ENCODE measurements around the gene SCN4A. TPM values are rescaled to one million over a fixed set of nuclear protein-coding genes. Genes with fewer than 3 reads are reported as not detected.

The SCN4A gene
- total and polyA plus RNA-seq, 2 of the 13 experiments (the other 11 are each of a cell fraction or from before 2014, with no cell fraction given) = 0.02 to 0.03 TPM

DNA sequence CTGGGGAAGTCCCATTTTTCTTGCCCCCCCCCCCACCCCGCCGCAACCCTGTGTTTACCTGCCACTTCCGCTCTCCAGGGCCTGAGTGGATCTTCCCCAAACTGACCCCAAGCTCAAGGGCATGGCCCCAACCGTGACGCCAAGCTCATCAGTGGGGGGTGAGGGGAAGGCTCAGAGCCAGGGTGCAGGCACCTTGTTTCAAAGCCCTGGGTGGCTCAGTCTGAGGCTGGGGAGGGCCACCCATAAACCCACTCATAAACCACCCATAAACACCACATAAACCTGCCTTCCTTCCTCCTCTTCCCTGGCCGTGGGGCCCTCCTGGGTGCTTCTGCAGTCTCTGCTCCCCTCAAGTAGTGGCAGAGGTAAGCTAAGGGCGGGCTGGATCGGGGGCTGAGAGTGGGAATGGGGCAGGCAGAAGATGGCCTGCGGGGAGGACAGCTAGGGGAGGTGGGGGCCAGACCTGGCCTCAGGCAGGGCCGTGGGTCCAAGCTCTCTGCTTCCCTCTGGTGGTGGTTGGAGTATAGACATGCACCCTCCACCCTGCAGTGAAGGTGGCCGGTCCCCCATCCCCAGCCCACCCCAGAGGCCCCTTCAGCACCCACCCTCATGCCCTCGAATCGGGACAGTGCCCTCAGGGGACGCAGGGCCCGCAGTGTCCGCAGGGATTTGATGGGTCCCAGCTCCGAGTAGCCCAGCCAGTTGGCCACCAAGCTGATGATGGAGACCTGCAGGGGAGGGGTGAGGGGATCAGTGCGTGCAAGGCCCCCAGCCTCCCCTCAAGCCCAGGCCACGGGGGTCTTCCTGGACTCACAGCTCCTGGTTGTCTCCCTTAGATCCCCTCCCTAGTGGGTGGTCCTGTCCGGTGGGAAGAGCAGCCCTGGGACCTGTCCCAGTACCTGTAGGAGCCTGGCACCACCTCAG is 26.0 kb downstream of the SCN4A start (continued):
- no peak for TF ChIP-seq HMGA1 (CRISPR knock-in tag; conservative IDR thresholded peaks at IDR 0.05)
- no peak for TF ChIP-seq ZNF333 (CRISPR knock-in tag; IDR thresholded peaks at IDR 0.05; ENCODE audit: borderline replicate concordance)
- no peak for TF ChIP-seq POLR2A (IDR thresholded peaks at IDR 0.05; ENCODE audit: insufficient read depth in 1 of 2, low read depth in 2 of 2, low read length in 2 of 2)
- TF ChIP-seq FOXA1 (IDR thresholded peaks at IDR 0.05) = no peak
- no peak for TF ChIP-seq FOXA1 (CRISPR knock-in tag; IDR thresholded peaks at IDR 0.05)
- TF ChIP-seq, protein P1, sequence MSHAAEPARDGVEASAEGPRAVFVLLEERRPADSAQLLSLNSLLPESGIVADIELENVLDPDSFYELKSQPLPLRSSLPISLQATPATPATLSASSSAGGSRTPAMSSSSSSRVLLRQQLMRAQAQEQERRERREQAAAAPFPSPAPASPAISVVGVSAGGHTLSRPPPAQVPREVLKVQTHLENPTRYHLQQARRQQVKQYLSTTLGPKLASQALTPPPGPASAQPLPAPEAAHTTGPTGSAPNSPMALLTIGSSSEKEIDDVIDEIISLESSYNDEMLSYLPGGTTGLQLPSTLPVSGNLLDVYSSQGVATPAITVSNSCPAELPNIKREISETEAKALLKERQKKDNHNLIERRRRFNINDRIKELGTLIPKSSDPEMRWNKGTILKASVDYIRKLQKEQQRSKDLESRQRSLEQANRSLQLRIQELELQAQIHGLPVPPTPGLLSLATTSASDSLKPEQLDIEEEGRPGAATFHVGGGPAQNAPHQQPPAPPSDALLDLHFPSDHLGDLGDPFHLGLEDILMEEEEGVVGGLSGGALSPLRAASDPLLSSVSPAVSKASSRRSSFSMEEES (CRISPR knock-in tag; IDR thresholded peaks at IDR 0.05) = no peak
- TF ChIP-seq, protein P2, sequence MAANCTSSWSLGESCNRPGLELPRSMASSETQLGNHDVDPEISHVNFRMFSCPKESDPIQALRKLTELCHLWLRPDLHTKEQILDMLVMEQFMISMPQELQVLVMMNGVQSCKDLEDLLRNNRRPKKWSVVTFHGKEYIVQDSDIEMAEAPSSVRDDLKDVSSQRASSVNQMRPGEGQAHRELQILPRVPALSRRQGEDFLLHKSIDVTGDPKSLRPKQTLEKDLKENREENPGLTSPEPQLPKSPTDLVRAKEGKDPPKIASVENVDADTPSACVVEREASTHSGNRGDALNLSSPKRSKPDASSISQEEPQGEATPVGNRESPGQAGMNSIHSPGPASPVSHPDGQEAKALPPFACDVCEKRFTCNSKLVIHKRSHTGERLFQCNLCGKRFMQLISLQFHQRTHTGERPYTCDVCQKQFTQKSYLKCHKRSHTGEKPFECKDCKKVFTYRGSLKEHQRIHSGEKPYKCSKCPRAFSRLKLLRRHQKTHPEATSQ (CRISPR knock-in tag; IDR thresholded peaks at IDR 0.05; ENCODE audit: borderline replicate concordance) = no peak
- TF ChIP-seq, protein P3, sequence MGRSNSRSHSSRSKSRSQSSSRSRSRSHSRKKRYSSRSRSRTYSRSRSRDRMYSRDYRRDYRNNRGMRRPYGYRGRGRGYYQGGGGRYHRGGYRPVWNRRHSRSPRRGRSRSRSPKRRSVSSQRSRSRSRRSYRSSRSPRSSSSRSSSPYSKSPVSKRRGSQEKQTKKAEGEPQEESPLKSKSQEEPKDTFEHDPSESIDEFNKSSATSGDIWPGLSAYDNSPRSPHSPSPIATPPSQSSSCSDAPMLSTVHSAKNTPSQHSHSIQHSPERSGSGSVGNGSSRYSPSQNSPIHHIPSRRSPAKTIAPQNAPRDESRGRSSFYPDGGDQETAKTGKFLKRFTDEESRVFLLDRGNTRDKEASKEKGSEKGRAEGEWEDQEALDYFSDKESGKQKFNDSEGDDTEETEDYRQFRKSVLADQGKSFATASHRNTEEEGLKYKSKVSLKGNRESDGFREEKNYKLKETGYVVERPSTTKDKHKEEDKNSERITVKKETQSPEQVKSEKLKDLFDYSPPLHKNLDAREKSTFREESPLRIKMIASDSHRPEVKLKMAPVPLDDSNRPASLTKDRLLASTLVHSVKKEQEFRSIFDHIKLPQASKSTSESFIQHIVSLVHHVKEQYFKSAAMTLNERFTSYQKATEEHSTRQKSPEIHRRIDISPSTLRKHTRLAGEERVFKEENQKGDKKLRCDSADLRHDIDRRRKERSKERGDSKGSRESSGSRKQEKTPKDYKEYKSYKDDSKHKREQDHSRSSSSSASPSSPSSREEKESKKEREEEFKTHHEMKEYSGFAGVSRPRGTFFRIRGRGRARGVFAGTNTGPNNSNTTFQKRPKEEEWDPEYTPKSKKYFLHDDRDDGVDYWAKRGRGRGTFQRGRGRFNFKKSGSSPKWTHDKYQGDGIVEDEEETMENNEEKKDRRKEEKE (IDR thresholded peaks at IDR 0.05) = no peak
- no peak for TF ChIP-seq TCF12 (IDR thresholded peaks at IDR 0.05)
- no peak for TF ChIP-seq TCF12 (CRISPR knock-in tag; IDR thresholded peaks at IDR 0.05)
- no peak for TF ChIP-seq ZBTB21 (CRISPR knock-in tag; IDR thresholded peaks at IDR 0.05)
- no peak for TF ChIP-seq MXI1 (IDR thresholded peaks at IDR 0.05; ENCODE audit: borderline replicate concordance, low read depth, low read length)
- TF ChIP-seq ELF3 (CRISPR knock-in tag; IDR thresholded peaks at IDR 0.05) = no peak
- TF ChIP-seq SAFB2 (CRISPR knock-in tag; IDR thresholded peaks at IDR 0.05; ENCODE audit: borderline replicate concordance, low read depth) = peak; percentile 47; the same call in 1 of the 2 replicates
- TF ChIP-seq ZNF124 (CRISPR knock-in tag; IDR thresholded peaks at IDR 0.05) = no peak
- 0 out of 2 replicates have a peak, but pooled peaks have one; percentile 26 for TF ChIP-seq ZBTB7B (CRISPR knock-in tag; IDR thresholded peaks at IDR 0.05)
- peak; percentile 44 for TF ChIP-seq SALL1 (CRISPR knock-in tag; IDR thresholded peaks at IDR 0.05)
- no peak for TF ChIP-seq ZNF326 (CRISPR knock-in tag; IDR thresholded peaks at IDR 0.05; ENCODE audit: borderline replicate concordance)
- TF ChIP-seq PHF5A (CRISPR knock-in tag; IDR thresholded peaks at IDR 0.05; ENCODE audit: low read depth, unreplicated experiment) = no peak
- TF ChIP-seq, protein P4, sequence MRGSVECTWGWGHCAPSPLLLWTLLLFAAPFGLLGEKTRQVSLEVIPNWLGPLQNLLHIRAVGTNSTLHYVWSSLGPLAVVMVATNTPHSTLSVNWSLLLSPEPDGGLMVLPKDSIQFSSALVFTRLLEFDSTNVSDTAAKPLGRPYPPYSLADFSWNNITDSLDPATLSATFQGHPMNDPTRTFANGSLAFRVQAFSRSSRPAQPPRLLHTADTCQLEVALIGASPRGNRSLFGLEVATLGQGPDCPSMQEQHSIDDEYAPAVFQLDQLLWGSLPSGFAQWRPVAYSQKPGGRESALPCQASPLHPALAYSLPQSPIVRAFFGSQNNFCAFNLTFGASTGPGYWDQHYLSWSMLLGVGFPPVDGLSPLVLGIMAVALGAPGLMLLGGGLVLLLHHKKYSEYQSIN (CRISPR knock-in tag; IDR thresholded peaks at IDR 0.05; ENCODE audit: borderline replicate concordance) = no peak
- TF ChIP-seq ZNF781 (CRISPR knock-in tag; IDR thresholded peaks at IDR 0.05; ENCODE audit: borderline replicate concordance, not compliant biosample characterization) = no peak
- peak; percentile 36 for TF ChIP-seq HDAC1 (CRISPR knock-in tag; IDR thresholded peaks at IDR 0.05)
- TF ChIP-seq RFXAP (CRISPR knock-in tag; IDR thresholded peaks at IDR 0.05; ENCODE audit: borderline replicate concordance) = no peak
- TF ChIP-seq PAX8 (CRISPR knock-in tag; IDR thresholded peaks at IDR 0.05; ENCODE audit: borderline replicate concordance) = 0 out of 2 replicates have a peak, but pooled peaks have one; percentile 60

Data from HepG2 (cell line).